Endothelial cell of umbilical vein (primary cell): ENCODE data around the gene IGSF9B. TPM values are rescaled to one million over a fixed set of nuclear protein-coding genes. Genes with fewer than 3 reads are reported as not detected.

Source experiments
- BruUV-seq: library from RNA; stranded (reverse); fragments of 400-500 nt; replicated peaks from 2 replicates; lab custom pipeline; 2021; lab: Mats Ljungman, UMichigan
- CTCF ChIA-PET: fragments of 300-600, 350-600 bp; sonication (Branson Sonifier 250); formaldehyde crosslinking; loops from one replicate; lab custom pipeline; 2021; ENCODE audit warnings: antibody characterized with exemption, inconsistent platforms; lab: Charles Lee
- POLR2A ChIA-PET: fragments of 300-600, 350-600 bp; sonication (Branson Sonifier 250); formaldehyde crosslinking; loops from one replicate; lab custom pipeline; 2021; ENCODE audit warnings: antibody characterized with exemption, inconsistent platforms; lab: Charles Lee
- DNase-seq: peaks from one replicate; pipeline ENCODE4 v3.0.0-alpha.2; 2011; ENCODE audit warnings: low read depth, low spot score
- FAIRE-seq: peaks from 2 replicates; lab custom pipeline; 2011; peaks lifted over from hg19 to GRCh38; lab: Jason Lieb, UNC
- H2AFZ ChIP-seq: 2 replicates; pipeline ENCODE4 v1.6.0; 2012; ENCODE audit warnings: low read depth, low read length, control low read depth, inconsistent platforms
- H3K27ac ChIP-seq: 2 replicates; pipeline ENCODE4 v1.5.1; 2011; ENCODE audit warnings: low read depth, mild to moderate bottlenecking, control low read depth, low read length, moderate library complexity; ENCODE audit not compliant: insufficient read depth
- H3K27me3 ChIP-seq, 2 experiments: 2 replicates each; pipeline versions ENCODE4 v1.6.0 to v1.6.1; 2011; ENCODE audit warnings: low read length in 2 of 2, mixed read lengths in 1 of 2; ENCODE audit not compliant: control insufficient read depth in 2 of 2, insufficient read depth in 2 of 2
- H3K36me3 ChIP-seq, 2 experiments: 2 replicates in 1 of 2; 3 replicates in 1 of 2; pipeline ENCODE4 v1.5.1; 2011; ENCODE audit warnings: low read length in 2 of 2, mild to moderate bottlenecking in 1 of 2, moderate library complexity in 1 of 2; ENCODE audit not compliant: control insufficient read depth in 2 of 2, insufficient read depth in 2 of 2; ENCODE audit errors: extremely low read depth in 1 of 2
- H3K4me1 ChIP-seq: 3 replicates; pipeline ENCODE4 v1.5.1; 2011; ENCODE audit warnings: mild to moderate bottlenecking, low read length; ENCODE audit not compliant: control insufficient read depth, insufficient read depth; ENCODE audit errors: extremely low read depth
- H3K4me2 ChIP-seq: 2 replicates; pipeline ENCODE4 v1.6.1; 2011; ENCODE audit warnings: low read length, control low read depth, mixed read lengths; ENCODE audit not compliant: insufficient read depth
- H3K4me3 ChIP-seq, 3 experiments: fragments of 200-600 bp in 1 of 3; sonication (generic), shearing (Covaris generic) in 1 of 3; replicated peaks in 1 of 3; 2 replicates each; pipeline ENCODE4 v1.5.1; 2011 to 2016; ENCODE audit warnings: control low read depth in 3 of 3, low read length in 3 of 3, mild to moderate bottlenecking in 2 of 3, inconsistent platforms in 1 of 3, low read depth in 1 of 3, moderate library complexity in 1 of 3; ENCODE audit not compliant: insufficient read depth in 1 of 3
- H3K79me2 ChIP-seq: 2 replicates; pipeline ENCODE4 v1.6.0; 2012; ENCODE audit warnings: low read length, inconsistent platforms; ENCODE audit not compliant: control insufficient read depth, insufficient read depth
- H3K9ac ChIP-seq: replicated peaks from 2 replicates; pipeline ENCODE3; 2011; ENCODE audit warnings: low read length, control low read depth; ENCODE audit not compliant: insufficient read depth; ENCODE audit errors: extremely low read depth
- H3K9me1 ChIP-seq: replicated peaks from 3 replicates; pipeline ENCODE4 v1.6.0; 2011; ENCODE audit warnings: mild to moderate bottlenecking, low read length; ENCODE audit not compliant: control insufficient read depth, insufficient read depth; ENCODE audit errors: extremely low read depth
- H3K9me3 ChIP-seq: replicated peaks from 2 replicates; pipeline ENCODE4 v1.5.1; 2012; ENCODE audit warnings: low read length, inconsistent platforms; ENCODE audit not compliant: control insufficient read depth, insufficient read depth
- H4K20me1 ChIP-seq: replicated peaks from 2 replicates; pipeline ENCODE3; 2011; ENCODE audit warnings: mild to moderate bottlenecking, low read length; ENCODE audit not compliant: control insufficient read depth, insufficient read depth; ENCODE audit errors: extremely low read depth
- EZH2 ChIP-seq: IDR thresholded peaks from 2 replicates; pipeline ENCODE4 v1.6.1; 2012; ENCODE audit warnings: borderline replicate concordance, low read depth, mild to moderate bottlenecking, moderate library complexity, low read length, inconsistent platforms; ENCODE audit not compliant: severe bottlenecking
- FOS ChIP-seq: IDR thresholded peaks from 2 replicates; pipeline ENCODE4 v1.6.1; 2011; ENCODE audit warnings: mild to moderate bottlenecking, low read length, moderate library complexity, borderline replicate concordance; ENCODE audit not compliant: insufficient read depth
- GATA2 ChIP-seq: IDR thresholded peaks from 2 replicates; pipeline ENCODE4 v1.7.0; 2011; ENCODE audit warnings: low read depth, mild to moderate bottlenecking, moderate library complexity, mixed read lengths, low read length; ENCODE audit not compliant: insufficient read length, insufficient read depth
- JUN ChIP-seq: IDR thresholded peaks from 2 replicates; pipeline ENCODE4 v1.6.1; 2011; ENCODE audit warnings: borderline replicate concordance, low read depth; ENCODE audit not compliant: insufficient read length, insufficient read depth
- MYC ChIP-seq: IDR thresholded peaks from one replicate; pipeline ENCODE4 v1.6.1; 2011; ENCODE audit warnings: mild to moderate bottlenecking, low read depth, low read length
- POLR2A ChIP-seq: IDR thresholded peaks from 2 replicates; pipeline ENCODE4 v1.6.1; 2012; ENCODE audit warnings: low read depth, mild to moderate bottlenecking, control low read depth, low read length
- POLR2AphosphoS5 ChIP-seq: IDR thresholded peaks from 2 replicates; pipeline ENCODE4 v1.6.1; 2012; ENCODE audit warnings: low read depth, mild to moderate bottlenecking, control low read depth, low read length, moderate library complexity; ENCODE audit not compliant: insufficient read depth
- dilution Hi-C: fragments of 300-500 bp; cut with MboI; formaldehyde crosslinking; loops from one replicate; pipeline ENCODE4 v1.15.0; 2019; ENCODE audit warnings: low sequenced_read_pairs; ENCODE audit not compliant: extremely low pct_ligation_motif_present
- intact Hi-C: fragments of 100-400 bp; cut with micrococcal nuclease; formaldehyde crosslinking; loops from one replicate; pipeline ENCODE4 v1.10.0; 2022
- polyA plus RNA-seq, 4 experiments: library from polyadenylated mRNA; depleted of rRNA in 3 of 4; stranded (reverse) in 3 of 4; unstranded in 1 of 4; fragments of >200 nt; gene quantifications; 2 replicates each; pipeline versions ENCODE4 v1.2.1 to v1.2.3, GENCODE V29; 2011 to 2012; ENCODE audit warnings: missing spikeins in 1 of 4
- total RNA-seq: library from RNA; stranded (reverse); gene quantifications from 2 replicates; pipeline ENCODE4 v1.2.3, GENCODE V29; 2021
- TF ChIP-seq, protein P1 (sequence below), 2 donors: IDR thresholded peaks; 1 replicate in 1 of 2; 2 replicates in 1 of 2; pipeline ENCODE4 v1.5.1; 2011; ENCODE audit warnings: low read length in 2 of 2, mild to moderate bottlenecking in 2 of 2, moderate library complexity in 2 of 2, control low read depth in 1 of 2, inconsistent platforms in 1 of 2, low read depth in 1 of 2; ENCODE audit not compliant: insufficient read depth in 1 of 2; ENCODE audit errors: extremely low read depth in 1 of 2
- TF ChIP-seq, protein P2 (sequence below): IDR thresholded peaks from 2 replicates; pipeline ENCODE4 v1.6.1; 2011; ENCODE audit not compliant: insufficient read depth, insufficient read length

Gene IGSF9B
- total and polyA plus RNA-seq, 2 donors (not counting 3 experiments of a cell fraction or from before 2014, with no cell fraction given), result 0.15 to 0.18 TPM

DNA sequence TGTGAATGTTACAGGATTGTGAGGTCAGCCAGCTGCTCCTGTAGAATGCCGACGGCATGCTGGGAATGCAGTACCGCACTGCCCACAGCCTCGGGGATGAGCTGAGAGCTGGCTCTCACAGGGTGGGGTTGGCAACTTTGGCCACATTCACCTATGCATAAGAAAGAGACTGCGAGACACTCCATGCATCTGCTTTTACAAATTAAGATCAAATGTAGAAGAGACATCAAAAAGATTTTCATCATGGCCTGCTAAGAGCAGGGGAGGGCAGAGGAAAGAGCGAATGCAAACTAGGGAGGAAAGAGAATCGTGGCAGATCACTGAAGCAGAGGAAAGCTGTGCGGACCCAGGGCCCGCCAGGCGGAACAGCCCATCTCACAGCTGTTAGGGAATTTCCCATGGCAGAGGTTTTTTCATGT, 61.7 kb downstream of the IGSF9B start:
- no peaks in the 10 kb centered on the region for H4K20me1 ChIP-seq

DNA sequence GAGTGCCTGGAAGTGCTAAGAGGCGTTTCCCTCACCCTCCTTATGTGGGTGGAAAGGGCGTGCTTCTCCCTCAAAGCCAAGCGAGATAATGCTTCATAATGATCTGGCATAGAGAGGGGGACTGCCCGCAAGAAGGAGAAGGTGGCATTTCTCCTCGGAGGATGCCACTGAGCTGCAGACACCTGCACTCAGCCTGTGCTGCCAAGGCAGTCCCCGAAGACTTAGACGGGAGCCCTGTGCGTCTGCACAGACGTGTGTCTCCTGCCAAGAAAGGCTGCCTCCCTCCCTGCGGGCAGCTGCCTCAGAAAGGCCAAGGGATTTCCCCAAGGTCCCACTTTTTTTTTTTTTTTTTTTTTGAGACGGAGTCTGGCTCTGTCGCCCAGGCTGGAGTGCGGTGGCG, 63.4 kb downstream of the IGSF9B start:
- dilution Hi-C loops (no loop called here), intact Hi-C loops (no loop called here)
- TF ChIP-seq POLR2AphosphoS5 (no peak), JUN (no peak), FOS (no peak), GATA2 (no peak), MYC (no peak), EZH2 (no peak), POLR2A (no peak)
- TF ChIP-seq, protein P1, sequence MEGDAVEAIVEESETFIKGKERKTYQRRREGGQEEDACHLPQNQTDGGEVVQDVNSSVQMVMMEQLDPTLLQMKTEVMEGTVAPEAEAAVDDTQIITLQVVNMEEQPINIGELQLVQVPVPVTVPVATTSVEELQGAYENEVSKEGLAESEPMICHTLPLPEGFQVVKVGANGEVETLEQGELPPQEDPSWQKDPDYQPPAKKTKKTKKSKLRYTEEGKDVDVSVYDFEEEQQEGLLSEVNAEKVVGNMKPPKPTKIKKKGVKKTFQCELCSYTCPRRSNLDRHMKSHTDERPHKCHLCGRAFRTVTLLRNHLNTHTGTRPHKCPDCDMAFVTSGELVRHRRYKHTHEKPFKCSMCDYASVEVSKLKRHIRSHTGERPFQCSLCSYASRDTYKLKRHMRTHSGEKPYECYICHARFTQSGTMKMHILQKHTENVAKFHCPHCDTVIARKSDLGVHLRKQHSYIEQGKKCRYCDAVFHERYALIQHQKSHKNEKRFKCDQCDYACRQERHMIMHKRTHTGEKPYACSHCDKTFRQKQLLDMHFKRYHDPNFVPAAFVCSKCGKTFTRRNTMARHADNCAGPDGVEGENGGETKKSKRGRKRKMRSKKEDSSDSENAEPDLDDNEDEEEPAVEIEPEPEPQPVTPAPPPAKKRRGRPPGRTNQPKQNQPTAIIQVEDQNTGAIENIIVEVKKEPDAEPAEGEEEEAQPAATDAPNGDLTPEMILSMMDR (IDR thresholded peaks at IDR 0.05; ENCODE audit: extremely low read depth in 1 of 2, insufficient read depth in 1 of 2, low read depth in 1 of 2, low read length in 2 of 2), result no peak
- TF ChIP-seq, protein P2, sequence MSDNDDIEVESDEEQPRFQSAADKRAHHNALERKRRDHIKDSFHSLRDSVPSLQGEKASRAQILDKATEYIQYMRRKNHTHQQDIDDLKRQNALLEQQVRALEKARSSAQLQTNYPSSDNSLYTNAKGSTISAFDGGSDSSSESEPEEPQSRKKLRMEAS, result no peak
- BruUV-seq, result no TSS peak
- Histone ChIP-seq H3K79me2 (no peaks in the 10 kb centered on the region), H3K9me3 (no peaks in the 10 kb centered on the region), H3K36me3 (no peaks in the 10 kb centered on the region), H4K20me1 (no peaks in the 10 kb centered on the region), H3K27ac (no peak overlapping the region), H3K4me2 (no peak overlapping the region), H3K4me3 (no peak overlapping the region), H3K9me1 (no peaks in the 10 kb centered on the region), H3K27me3 (no peaks in the 10 kb centered on the region), H3K9ac (no peak overlapping the region), H2AFZ (no peak overlapping the region), H3K4me1 (no peaks in the 10 kb centered on the region)
- CTCF ChIA-PET, result no interaction called here
- POLR2A ChIA-PET, result no interaction called here
- FAIRE-seq, result no peak
- no peak for DNase-seq

More for the DNA sequence above, 61.7 kb downstream of the IGSF9B start:
- H3K4me1 ChIP-seq, result no peaks in the 10 kb centered on the region
- H3K9ac ChIP-seq, result no peak overlapping the region
- H3K79me2 ChIP-seq, result no peaks in the 10 kb centered on the region
- no peaks in the 10 kb centered on the region for H3K36me3 ChIP-seq
- dilution Hi-C loops, result no loop called here
- no peaks in the 10 kb centered on the region for H3K27me3 ChIP-seq
- no TSS peak for BruUV-seq
- POLR2A ChIA-PET, result no interaction called here
- intact Hi-C loops, result no loop called here
- H3K9me1 ChIP-seq, result no peaks in the 10 kb centered on the region
- TF ChIP-seq MYC (no peak), EZH2 (no peak), GATA2 (no peak), FOS (no peak), POLR2AphosphoS5 (no peak), JUN (no peak)
- TF ChIP-seq, protein P1 (IDR thresholded peaks at IDR 0.05; ENCODE audit: extremely low read depth in 1 of 2, insufficient read depth in 1 of 2, low read depth in 1 of 2, low read length in 2 of 2), result no peak
- no peaks in the 10 kb centered on the region for H3K9me3 ChIP-seq
- no peak for FAIRE-seq
- no peak overlapping the region for H3K4me3 ChIP-seq
- CTCF ChIA-PET, result no interaction called here
- H3K27ac ChIP-seq, result no peak overlapping the region
- no peak overlapping the region for H2AFZ ChIP-seq
- no peak for DNase-seq
- no peak overlapping the region for H3K4me2 ChIP-seq
